ENCODE measurements around the gene TTC34.
A peak's percentile ranks its signal among the peaks of the same experiment; 100 is the strongest.

TTC34 gene

DNA sequence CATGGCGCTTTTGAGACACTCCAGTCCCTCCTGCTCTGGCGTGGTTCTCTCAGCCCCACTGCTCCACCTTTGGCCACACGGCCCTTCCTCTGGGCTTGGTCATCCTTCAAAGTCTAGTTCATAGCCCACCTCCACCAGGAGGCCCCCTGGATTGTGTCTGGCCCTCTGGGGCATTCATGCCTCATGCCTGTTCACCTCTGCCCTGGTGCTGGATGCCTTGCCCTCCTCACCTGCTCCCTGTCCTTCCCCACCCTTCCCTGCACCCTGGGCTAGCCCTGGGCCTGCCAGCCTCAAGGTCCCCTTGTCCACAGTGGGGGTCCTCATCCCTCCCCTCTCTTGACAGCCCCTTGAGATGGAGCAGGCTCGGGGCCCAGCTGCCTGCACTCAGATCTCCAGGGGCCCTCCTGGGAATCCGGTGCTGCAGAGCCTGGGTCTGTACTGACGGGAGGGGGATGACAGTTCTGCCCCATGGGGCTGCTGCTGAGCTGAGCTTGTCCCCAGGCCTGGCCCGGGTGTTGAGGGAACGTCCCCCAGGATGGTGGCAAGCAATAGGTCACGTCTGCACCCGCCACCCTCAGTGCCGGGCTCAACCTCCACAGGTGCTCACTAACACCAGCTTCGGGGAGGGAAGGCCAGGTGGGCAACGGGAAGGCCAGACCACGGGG lies 196.5 kb downstream of the TTC34 start:
- peak overlapping the region; percentile 65 for H3K23ac ChIP-seq (ENCODE audit: low read depth, low read length, poor library complexity)
- H2BK120ac ChIP-seq (ENCODE audit: low read depth, low read length), result no peak overlapping the region
- H2BK5ac ChIP-seq (ENCODE audit: low read length), result peak overlapping the region; percentile 75
- WGBS, 2 donors (ENCODE audit: extremely low coverage in 2 of 2, insufficient read length in 2 of 2, insufficient replicate concordance in 1 of 2), result no CpG with 5 or more reads among the region's 14 CpGs
- H3K27ac ChIP-seq (replicated peaks; ENCODE audit: low read length), result no peak overlapping the region
- H2AK5ac ChIP-seq (ENCODE audit: low read depth, low read length), result peak overlapping the region; percentile 52
- H2AFZ ChIP-seq (ENCODE audit: low read length), result no peak overlapping the region
- H3K18ac ChIP-seq (ENCODE audit: low read length), result peak overlapping the region; percentile 71
- H2BK15ac ChIP-seq (ENCODE audit: low read length), result peak overlapping the region; percentile 55
- no peak overlapping the region for H4K8ac ChIP-seq (ENCODE audit: low read depth, low read length)
- H3K4ac ChIP-seq (ENCODE audit: low read length), result peak overlapping the region; percentile 76
- no peaks in the 10 kb centered on the region for H3K36me3 ChIP-seq (replicated peaks in 1 of 2; ENCODE audit: control insufficient read depth in 2 of 2, insufficient read depth in 2 of 2, low read length in 2 of 2)
- DNase-seq (ENCODE audit: low spot score), result no peak
- no peaks in the 10 kb centered on the region for H3K79me1 ChIP-seq (ENCODE audit: low read depth, low read length)
- no peak overlapping the region for H3K9ac ChIP-seq (ENCODE audit: low read depth, low read length, poor library complexity)
- H3K4me1 ChIP-seq (ENCODE audit: control insufficient read depth in 2 of 2, insufficient read depth in 1 of 2, low read depth in 1 of 2, low read length in 2 of 2), result peaks cover 0 to 2% of the 10 kb centered on the region in 2 donors
- H3K4me2 ChIP-seq (ENCODE audit: insufficient read depth, low read length, poor library complexity, severe bottlenecking), result no peak overlapping the region
- H3K27me3 ChIP-seq (ENCODE audit: control insufficient read depth in 3 of 3, insufficient read depth in 3 of 3, low read depth in 1 of 3, low read length in 3 of 3), result peaks cover 0 to 48% (median 4%) of the 10 kb centered on the region in 3 experiments
- no peak overlapping the region for H4K91ac ChIP-seq (ENCODE audit: low read depth, low read length, poor library complexity)
- H2BK12ac ChIP-seq (ENCODE audit: low read length), result no peak overlapping the region
- H3K9me3 ChIP-seq (replicated peaks in 1 of 2; ENCODE audit: control insufficient read depth in 2 of 2, insufficient read depth in 1 of 2, low read depth in 1 of 2, low read length in 2 of 2), result no peaks in the 10 kb centered on the region
- H3K4me3 ChIP-seq (ENCODE audit: low read length in 2 of 2), result no peak overlapping the region
- peak overlapping the region; percentile 82 for H3K14ac ChIP-seq (ENCODE audit: low read length)

DNA sequence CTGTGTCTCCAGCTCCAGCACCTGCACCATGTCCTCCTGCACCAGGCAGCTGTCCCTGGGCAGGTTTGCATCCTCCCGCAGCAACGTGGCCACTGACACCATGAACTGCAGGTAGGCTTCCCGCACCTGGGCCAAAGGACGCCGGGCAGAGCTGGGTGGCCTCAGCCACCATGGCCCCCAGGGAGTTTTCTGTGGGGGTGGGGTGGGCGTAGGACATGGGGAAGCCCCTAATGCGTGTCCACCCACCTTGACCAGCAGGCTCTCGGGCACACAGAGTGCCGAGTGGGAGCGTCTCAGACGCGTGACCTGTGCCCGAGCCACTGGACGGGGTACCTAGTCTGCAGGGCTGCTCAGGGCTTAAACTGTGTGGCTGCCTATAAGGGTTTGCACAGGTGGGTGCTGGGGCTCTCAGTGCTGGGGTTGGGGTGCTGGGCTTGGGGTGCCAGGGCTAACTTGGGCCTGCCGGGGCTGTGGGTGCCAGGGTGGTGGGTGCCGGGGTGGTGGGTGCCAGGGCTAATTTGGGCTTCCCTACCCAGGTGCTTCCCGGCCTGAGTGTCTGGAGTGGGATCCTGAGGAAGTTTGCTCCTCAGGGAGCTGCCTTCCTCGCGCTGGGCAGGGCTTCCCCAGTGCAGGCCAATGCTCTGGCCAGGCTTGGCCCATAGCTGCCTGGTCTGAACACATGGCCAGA lies 197.2 kb downstream of the TTC34 start:
- Histone ChIP-seq H3K18ac (ENCODE audit: low read length) (peak overlapping the region; percentile 80), H3K79me1 (ENCODE audit: low read depth, low read length) (no peaks in the 10 kb centered on the region), H2AFZ (ENCODE audit: low read length) (no peak overlapping the region), H2BK5ac (ENCODE audit: low read length) (peak overlapping the region; percentile 66), H3K4me1 (ENCODE audit: control insufficient read depth in 2 of 2, insufficient read depth in 1 of 2, low read depth in 1 of 2, low read length in 2 of 2) (peaks cover 0 to 2% of the 10 kb centered on the region in 2 donors), H3K27ac (replicated peaks; ENCODE audit: low read length) (no peak overlapping the region), H2BK12ac (ENCODE audit: low read length) (no peak overlapping the region), H3K14ac (ENCODE audit: low read length) (peak overlapping the region; percentile 38), H2AK5ac (ENCODE audit: low read depth, low read length) (peak overlapping the region; percentile 46), H2BK15ac (ENCODE audit: low read length) (peak overlapping the region; percentile 55), H3K4me2 (ENCODE audit: insufficient read depth, low read length, poor library complexity, severe bottlenecking) (peak overlapping the region; percentile 11), H3K4me3 (ENCODE audit: low read length in 2 of 2) (no peak overlapping the region), H3K36me3 (replicated peaks in 1 of 2; ENCODE audit: control insufficient read depth in 2 of 2, insufficient read depth in 2 of 2, low read length in 2 of 2) (no peaks in the 10 kb centered on the region), H2BK120ac (ENCODE audit: low read depth, low read length) (peak overlapping the region; percentile 47), H3K9me3 (replicated peaks in 1 of 2; ENCODE audit: control insufficient read depth in 2 of 2, insufficient read depth in 1 of 2, low read depth in 1 of 2, low read length in 2 of 2) (no peaks in the 10 kb centered on the region), H3K4ac (ENCODE audit: low read length) (no peak overlapping the region), H4K91ac (ENCODE audit: low read depth, low read length, poor library complexity) (no peak overlapping the region), H3K9ac (ENCODE audit: low read depth, low read length, poor library complexity) (no peak overlapping the region), H3K27me3 (ENCODE audit: control insufficient read depth in 3 of 3, insufficient read depth in 3 of 3, low read depth in 1 of 3, low read length in 3 of 3) (peaks cover 0 to 43% (median 2%) of the 10 kb centered on the region in 3 experiments), H3K23ac (ENCODE audit: low read depth, low read length, poor library complexity) (no peak overlapping the region), H4K8ac (ENCODE audit: low read depth, low read length) (no peak overlapping the region)
- WGBS, 2 donors (ENCODE audit: extremely low coverage in 2 of 2, insufficient read length in 2 of 2, insufficient replicate concordance in 1 of 2), result no CpG with 5 or more reads among the region's 19 CpGs
- DNase-seq (ENCODE audit: low spot score), result no peak

DNA sequence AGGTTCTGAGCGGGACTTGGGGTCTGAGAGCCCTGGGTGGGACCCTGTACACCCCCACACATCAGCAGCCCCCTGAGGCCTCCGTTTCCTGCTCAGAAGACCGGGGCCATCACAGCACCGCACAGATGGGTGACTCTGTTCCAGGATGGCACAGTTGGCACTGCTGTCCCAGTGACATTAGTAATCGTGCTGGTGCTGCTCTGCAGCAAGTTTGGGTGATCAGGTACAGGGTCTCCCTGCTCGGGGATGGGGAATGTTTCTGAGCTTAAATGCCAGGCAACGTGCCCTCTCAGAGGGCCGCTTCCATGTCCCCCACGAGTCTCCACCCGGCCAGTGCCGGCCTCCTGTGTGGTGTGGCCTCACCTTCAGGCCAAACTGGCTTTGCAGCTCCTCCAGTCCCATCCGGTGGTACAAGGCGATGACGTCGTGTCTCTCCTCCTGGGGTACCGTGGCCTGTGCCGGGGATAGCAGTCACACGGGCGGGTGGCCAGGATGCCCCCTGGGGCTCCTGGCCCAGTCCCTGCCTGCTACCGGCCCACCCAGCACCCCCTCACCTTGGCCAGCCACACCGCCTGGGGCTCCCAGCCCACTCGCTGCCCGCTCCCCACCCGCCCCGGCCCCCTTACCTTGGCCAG lies 197.9 kb downstream of the TTC34 start:
- Histone ChIP-seq H3K36me3 (replicated peaks in 1 of 2; ENCODE audit: control insufficient read depth in 2 of 2, insufficient read depth in 2 of 2, low read length in 2 of 2) (no peaks in the 10 kb centered on the region), H3K27me3 (ENCODE audit: control insufficient read depth in 3 of 3, insufficient read depth in 3 of 3, low read depth in 1 of 3, low read length in 3 of 3) (peaks cover 0 to 42% (median 2%) of the 10 kb centered on the region in 3 experiments), H3K79me1 (ENCODE audit: low read depth, low read length) (no peaks in the 10 kb centered on the region), H2BK12ac (ENCODE audit: low read length) (no peak overlapping the region), H4K8ac (ENCODE audit: low read depth, low read length) (no peak overlapping the region), H3K14ac (ENCODE audit: low read length) (peak overlapping the region; percentile 82), H3K4me1 (ENCODE audit: control insufficient read depth in 2 of 2, insufficient read depth in 1 of 2, low read depth in 1 of 2, low read length in 2 of 2) (peaks cover 0 to 2% of the 10 kb centered on the region in 2 donors), H4K91ac (ENCODE audit: low read depth, low read length, poor library complexity) (no peak overlapping the region), H2BK5ac (ENCODE audit: low read length) (peak overlapping the region; percentile 66), H3K9me3 (replicated peaks in 1 of 2; ENCODE audit: control insufficient read depth in 2 of 2, insufficient read depth in 1 of 2, low read depth in 1 of 2, low read length in 2 of 2) (no peaks in the 10 kb centered on the region), H3K4me3 (ENCODE audit: low read length in 2 of 2) (no peak overlapping the region), H2AK5ac (ENCODE audit: low read depth, low read length) (peak overlapping the region; percentile 83), H2BK120ac (ENCODE audit: low read depth, low read length) (peak overlapping the region; percentile 87), H3K27ac (replicated peaks; ENCODE audit: low read length) (no peak overlapping the region), H3K23ac (ENCODE audit: low read depth, low read length, poor library complexity) (no peak overlapping the region), H3K4ac (ENCODE audit: low read length) (no peak overlapping the region), H3K18ac (ENCODE audit: low read length) (peak overlapping the region; percentile 80), H3K4me2 (ENCODE audit: insufficient read depth, low read length, poor library complexity, severe bottlenecking) (no peak overlapping the region), H3K9ac (ENCODE audit: low read depth, low read length, poor library complexity) (peak overlapping the region; percentile 44), H2AFZ (ENCODE audit: low read length) (no peak overlapping the region), H2BK15ac (ENCODE audit: low read length) (peak overlapping the region; percentile 55)
- WGBS, 2 donors (ENCODE audit: extremely low coverage in 2 of 2, insufficient read length in 2 of 2, insufficient replicate concordance in 1 of 2), result no CpG with 5 or more reads among the region's 25 CpGs
- DNase-seq (ENCODE audit: low spot score), result no peak
